GM12878 (cell line): ENCODE results near the gene FBLN1.

Experiments
- MAX ChIP-seq: IDR thresholded peaks from 2 replicates; pipeline ENCODE4 v1.6.1; 2012; ENCODE audit warnings: low read depth, low read length, improper control_type of control experiment
- YBX1 ChIP-seq: fragments of 450-650 bp; IDR thresholded peaks from 2 replicates; pipeline ENCODE4 v1.6.1; 2016; ENCODE audit warnings: antibody characterized with exemption

GRCh38 chr22:45541382-45541979, 38.8 kb downstream of the FBLN1 start:
- no peak for TF ChIP-seq YBX1
- TF ChIP-seq MAX = no peak
